Measurements from ENCODE around the gene PLPPR4. TPM values are rescaled to one million over a fixed set of nuclear protein-coding genes. Genes with fewer than 3 reads are reported as not detected.
"Not testable (repeated sequence)": the region's sequence is repeated elsewhere in the genome, so short reads cannot be mapped to it uniquely, and the experiment has no call there.

Gene PLPPR4
- total RNA-seq, 1 donor from 2014 or later: 7.3 TPM

DNA sequence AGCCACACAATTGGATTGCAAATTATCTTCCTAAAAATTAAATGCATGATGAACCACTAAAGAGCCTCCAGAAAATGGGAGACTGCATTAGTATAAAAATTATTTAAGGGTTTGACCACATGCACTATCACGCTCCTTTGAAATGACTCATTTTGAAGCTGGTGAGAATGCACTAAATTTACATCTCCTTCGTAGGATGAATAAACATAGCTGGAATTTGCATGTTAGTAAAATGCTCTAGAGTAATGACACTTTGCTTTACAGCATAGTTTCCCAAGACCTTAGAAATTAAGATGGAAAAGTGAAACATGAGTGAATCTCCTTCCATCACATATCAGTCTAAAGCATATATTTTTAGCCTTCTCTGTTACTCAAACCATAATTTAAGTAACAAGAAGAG, 2.4 kb downstream of the PLPPR4 start:
- Histone ChIP-seq H3K27ac (ENCODE audit: low read depth, low read length) (no peak overlapping the region), H3K4me3 (ENCODE audit: low read length in 3 of 3) (no peak overlapping the region), H3K4me1 (ENCODE audit: control insufficient read depth in 3 of 3, insufficient read depth in 3 of 3, low read length in 3 of 3) (peaks cover 0 to 12% (median 12%) of the 10 kb centered on the region in 3 donors), H3K36me3 (ENCODE audit: control insufficient read depth in 3 of 3, insufficient read depth in 3 of 3, low read length in 3 of 3) (no peaks in the 10 kb centered on the region), H3K9ac (ENCODE audit: low read depth in 1 of 3, low read length in 3 of 3) (no peak overlapping the region), H3K27me3 (ENCODE audit: control insufficient read depth in 3 of 3, insufficient read depth in 3 of 3, low read length in 3 of 3) (peaks cover 5 to 16% (median 13%) of the 10 kb centered on the region in 3 donors), H3K9me3 (ENCODE audit: control insufficient read depth in 3 of 3, low read length in 3 of 3) (no peaks in the 10 kb centered on the region)

DNA sequence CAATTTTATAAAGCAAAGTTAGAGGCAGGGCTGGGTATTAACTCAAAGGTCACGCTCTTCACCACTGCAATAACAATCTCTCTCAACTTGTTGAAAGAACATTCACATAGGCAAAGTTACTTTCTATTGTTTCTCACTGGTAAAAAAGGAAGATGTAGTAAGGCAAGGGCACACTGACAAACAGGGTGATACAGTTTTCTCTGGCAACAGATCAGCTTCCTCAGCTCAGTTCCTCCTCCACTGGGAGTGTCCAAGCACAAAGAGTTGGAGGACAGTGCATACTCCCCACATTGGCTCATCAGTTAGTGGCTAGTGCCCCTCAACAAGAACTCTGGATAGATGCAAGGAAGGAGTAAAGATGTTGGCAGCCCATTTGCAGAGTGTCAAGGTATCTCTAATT, 3.7 kb downstream of the PLPPR4 start:
- no peaks in the 10 kb centered on the region for H3K36me3 ChIP-seq (ENCODE audit: control insufficient read depth in 3 of 3, insufficient read depth in 3 of 3, low read length in 3 of 3)
- no peak overlapping the region for H3K4me3 ChIP-seq (ENCODE audit: low read length in 3 of 3)
- H3K27me3 ChIP-seq (ENCODE audit: control insufficient read depth in 3 of 3, insufficient read depth in 3 of 3, low read length in 3 of 3): peaks cover 5 to 16% (median 13%) of the 10 kb centered on the region in 3 donors
- no peaks in the 10 kb centered on the region for H3K9me3 ChIP-seq (ENCODE audit: control insufficient read depth in 3 of 3, low read length in 3 of 3)
- H3K9ac ChIP-seq (ENCODE audit: low read depth in 1 of 3, low read length in 3 of 3): no peak overlapping the region
- peaks cover 0 to 12% (median 12%) of the 10 kb centered on the region in 3 donors for H3K4me1 ChIP-seq (ENCODE audit: control insufficient read depth in 3 of 3, insufficient read depth in 3 of 3, low read length in 3 of 3)
- H3K27ac ChIP-seq (ENCODE audit: low read depth, low read length): no peak overlapping the region

DNA sequence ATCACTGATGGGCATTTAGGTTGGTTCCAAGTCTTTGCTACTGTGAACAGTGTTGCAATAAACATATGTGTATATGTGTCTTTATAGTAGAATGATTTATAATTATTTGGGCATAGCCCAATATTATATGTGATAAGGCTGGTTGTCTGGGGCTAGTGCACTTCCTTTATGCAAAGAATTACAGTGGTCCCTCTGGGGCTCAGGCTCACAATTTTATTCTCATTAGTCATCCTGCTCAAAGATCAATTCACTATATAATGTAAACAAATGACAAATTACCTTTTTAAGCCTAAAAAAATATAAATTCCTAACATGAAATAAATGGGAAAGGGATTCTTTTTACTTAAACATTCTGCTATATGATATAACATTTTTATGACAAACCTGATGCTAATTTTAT, 5.0 kb downstream of the PLPPR4 start:
- H3K9ac ChIP-seq (ENCODE audit: low read depth in 1 of 3, low read length in 3 of 3): no peak overlapping the region

DNA sequence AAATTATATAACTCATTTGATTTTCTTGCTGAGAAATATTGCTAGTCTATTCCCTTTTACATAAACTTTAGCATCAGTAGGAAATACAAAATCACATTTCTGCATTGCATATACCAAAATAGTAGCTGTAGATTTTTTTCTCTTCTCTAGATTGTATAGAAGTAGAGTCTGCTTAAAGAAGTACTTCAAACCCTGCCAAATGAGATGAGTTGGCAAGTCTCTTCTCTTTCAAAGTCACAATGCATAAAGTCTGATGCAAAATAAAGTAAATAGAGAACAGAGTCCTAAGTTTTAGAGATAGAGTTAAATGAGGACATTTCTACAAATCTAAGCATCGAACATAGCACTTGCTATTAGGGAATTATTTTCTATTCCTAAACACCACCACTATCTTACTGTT, 6.4 kb downstream of the PLPPR4 start:
- Histone ChIP-seq H3K4me3 (ENCODE audit: low read length in 3 of 3) (no peak overlapping the region), H3K9ac (ENCODE audit: low read depth in 1 of 3, low read length in 3 of 3) (no peak overlapping the region), H3K27ac (ENCODE audit: low read depth, low read length) (no peak overlapping the region), H3K36me3 (ENCODE audit: control insufficient read depth in 3 of 3, insufficient read depth in 3 of 3, low read length in 3 of 3) (no peaks in the 10 kb centered on the region), H3K27me3 (ENCODE audit: control insufficient read depth in 3 of 3, insufficient read depth in 3 of 3, low read length in 3 of 3) (peaks cover 0 to 2% (median 0%) of the 10 kb centered on the region in 3 donors), H3K9me3 (ENCODE audit: control insufficient read depth in 3 of 3, low read length in 3 of 3) (no peaks in the 10 kb centered on the region), H3K4me1 (ENCODE audit: control insufficient read depth in 3 of 3, insufficient read depth in 3 of 3, low read length in 3 of 3) (no peaks in the 10 kb centered on the region)

More for the DNA sequence above, 5.0 kb downstream of the PLPPR4 start:
- Histone ChIP-seq H3K27me3 (ENCODE audit: control insufficient read depth in 3 of 3, insufficient read depth in 3 of 3, low read length in 3 of 3) (peaks cover 5 to 8% (median 5%) of the 10 kb centered on the region in 3 donors), H3K4me3 (ENCODE audit: low read length in 3 of 3) (no peak overlapping the region), H3K27ac (ENCODE audit: low read depth, low read length) (no peak overlapping the region), H3K36me3 (ENCODE audit: control insufficient read depth in 3 of 3, insufficient read depth in 3 of 3, low read length in 3 of 3) (no peaks in the 10 kb centered on the region), H3K9me3 (ENCODE audit: control insufficient read depth in 3 of 3, low read length in 3 of 3) (no peaks in the 10 kb centered on the region), H3K4me1 (ENCODE audit: control insufficient read depth in 3 of 3, insufficient read depth in 3 of 3, low read length in 3 of 3) (peaks cover 0 to 7% (median 6%) of the 10 kb centered on the region in 3 donors)

DNA sequence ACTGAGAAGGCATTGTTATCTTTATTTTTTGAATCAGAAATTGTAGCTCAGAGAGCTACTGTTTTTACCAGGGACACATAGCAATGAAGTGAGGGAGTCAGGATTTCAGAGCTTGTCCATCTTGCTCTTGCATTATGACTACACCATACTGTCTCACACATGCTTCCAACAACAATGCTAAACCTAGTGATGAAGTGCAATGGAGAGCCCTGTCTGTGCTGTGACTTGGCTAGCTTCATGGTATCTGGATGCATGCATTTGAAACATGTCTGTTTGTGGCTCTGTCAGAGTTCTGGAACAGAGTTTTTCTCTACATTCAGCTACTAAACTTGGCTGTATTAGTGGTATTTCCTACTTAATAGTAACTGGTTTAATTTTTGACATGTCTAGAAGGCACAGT, 7.0 kb downstream of the PLPPR4 start:
- no peaks in the 10 kb centered on the region for H3K36me3 ChIP-seq (ENCODE audit: control insufficient read depth in 3 of 3, insufficient read depth in 3 of 3, low read length in 3 of 3)
- H3K9ac ChIP-seq (ENCODE audit: low read depth in 1 of 3, low read length in 3 of 3): no peak overlapping the region
- no peaks in the 10 kb centered on the region for H3K27me3 ChIP-seq (ENCODE audit: control insufficient read depth in 3 of 3, insufficient read depth in 3 of 3, low read length in 3 of 3)
- no peak overlapping the region for H3K4me3 ChIP-seq (ENCODE audit: low read length in 3 of 3)
- H3K9me3 ChIP-seq (ENCODE audit: control insufficient read depth in 3 of 3, low read length in 3 of 3): no peaks in the 10 kb centered on the region
- H3K27ac ChIP-seq (ENCODE audit: low read depth, low read length): no peak overlapping the region
- no peaks in the 10 kb centered on the region for H3K4me1 ChIP-seq (ENCODE audit: control insufficient read depth in 3 of 3, insufficient read depth in 3 of 3, low read length in 3 of 3)

DNA sequence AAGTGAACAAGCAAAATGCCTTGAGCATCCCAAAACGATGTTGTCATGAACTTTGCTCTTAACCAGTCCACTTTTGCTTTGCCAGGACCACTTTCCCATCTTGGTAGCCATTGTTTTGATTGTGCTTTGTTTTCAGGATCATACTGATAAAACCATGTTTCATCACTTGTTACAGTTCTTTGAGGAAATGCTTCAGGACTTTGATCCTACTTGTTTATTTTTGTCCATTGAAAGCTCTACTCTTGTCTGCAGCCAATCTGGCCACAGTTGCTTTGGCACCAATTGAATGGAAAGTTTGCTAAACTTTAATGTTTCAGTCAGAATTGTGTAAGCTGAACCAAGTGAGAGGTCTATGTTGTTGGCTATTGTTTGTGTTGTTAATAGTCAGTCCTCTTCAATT, 12.8 kb downstream of the PLPPR4 start:
- Histone ChIP-seq H3K36me3 (ENCODE audit: control insufficient read depth in 3 of 3, insufficient read depth in 3 of 3, low read length in 3 of 3) (no peaks in the 10 kb centered on the region), H3K9me3 (ENCODE audit: control insufficient read depth in 3 of 3, low read length in 3 of 3) (no peaks in the 10 kb centered on the region), H3K4me1 (ENCODE audit: control insufficient read depth in 3 of 3, insufficient read depth in 3 of 3, low read length in 3 of 3) (no peaks in the 10 kb centered on the region), H3K27ac (ENCODE audit: low read depth, low read length) (no peak overlapping the region), H3K4me3 (ENCODE audit: low read length in 3 of 3) (no peak overlapping the region), H3K9ac (ENCODE audit: low read depth in 1 of 3, low read length in 3 of 3) (no peak overlapping the region), H3K27me3 (ENCODE audit: control insufficient read depth in 3 of 3, insufficient read depth in 3 of 3, low read length in 3 of 3) (no peaks in the 10 kb centered on the region)

DNA sequence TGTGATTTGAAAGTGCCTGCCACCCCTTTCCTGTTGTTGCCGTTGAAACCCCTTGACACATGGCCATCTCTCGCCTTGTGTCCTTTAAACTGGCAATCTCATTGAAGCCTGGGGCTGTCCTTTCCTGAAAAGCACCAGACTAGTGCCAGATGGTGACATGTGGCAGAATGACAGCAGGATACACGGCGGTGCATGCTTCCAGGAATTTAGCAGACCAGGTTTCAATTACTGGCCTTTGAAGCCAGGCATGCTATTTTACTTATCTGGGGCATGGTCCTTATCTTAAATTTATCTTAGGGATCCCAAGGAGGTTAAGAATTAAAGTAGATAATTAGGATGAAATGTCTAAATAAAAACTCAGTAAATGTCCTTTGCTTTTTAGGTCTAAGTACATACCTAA, 15.2 kb downstream of the PLPPR4 start:
- Histone ChIP-seq H3K4me1 (ENCODE audit: control insufficient read depth in 3 of 3, insufficient read depth in 3 of 3, low read length in 3 of 3) (no peaks in the 10 kb centered on the region), H3K27me3 (ENCODE audit: control insufficient read depth in 3 of 3, insufficient read depth in 3 of 3, low read length in 3 of 3) (no peaks in the 10 kb centered on the region), H3K4me3 (ENCODE audit: low read length in 3 of 3) (no peak overlapping the region), H3K36me3 (ENCODE audit: control insufficient read depth in 3 of 3, insufficient read depth in 3 of 3, low read length in 3 of 3) (no peaks in the 10 kb centered on the region), H3K27ac (ENCODE audit: low read depth, low read length) (no peak overlapping the region), H3K9ac (ENCODE audit: low read depth in 1 of 3, low read length in 3 of 3) (no peak overlapping the region), H3K9me3 (ENCODE audit: control insufficient read depth in 3 of 3, low read length in 3 of 3) (no peaks in the 10 kb centered on the region)

DNA sequence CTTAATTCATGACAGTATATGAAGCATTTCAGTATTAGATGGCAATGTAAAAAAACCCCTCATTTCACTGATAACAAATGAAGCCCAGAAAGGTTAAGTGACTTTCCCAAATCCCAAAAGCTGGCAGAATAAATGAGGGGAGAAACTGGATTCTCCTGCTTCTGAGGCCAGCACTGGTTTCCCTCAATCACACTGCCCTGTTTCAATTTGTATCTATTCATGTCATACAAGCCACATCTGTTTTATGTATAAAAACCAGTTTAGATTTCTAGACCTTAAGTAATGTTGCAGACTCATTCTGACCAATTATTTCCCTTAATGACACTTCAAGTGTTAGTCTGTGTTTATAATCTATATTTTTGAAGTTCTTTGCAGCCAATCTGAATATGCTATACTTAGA, 16.8 kb downstream of the PLPPR4 start:
- no peak overlapping the region for H3K4me3 ChIP-seq (ENCODE audit: low read length in 3 of 3)
- H3K9ac ChIP-seq (ENCODE audit: low read depth in 1 of 3, low read length in 3 of 3): no peak overlapping the region
- H3K9me3 ChIP-seq (ENCODE audit: control insufficient read depth in 3 of 3, low read length in 3 of 3): no peaks in the 10 kb centered on the region
- no peaks in the 10 kb centered on the region for H3K27me3 ChIP-seq (ENCODE audit: control insufficient read depth in 3 of 3, insufficient read depth in 3 of 3, low read length in 3 of 3)
- no peaks in the 10 kb centered on the region for H3K4me1 ChIP-seq (ENCODE audit: control insufficient read depth in 3 of 3, insufficient read depth in 3 of 3, low read length in 3 of 3)
- H3K27ac ChIP-seq (ENCODE audit: low read depth, low read length): no peak overlapping the region
- H3K36me3 ChIP-seq (ENCODE audit: control insufficient read depth in 3 of 3, insufficient read depth in 3 of 3, low read length in 3 of 3): no peaks in the 10 kb centered on the region

DNA sequence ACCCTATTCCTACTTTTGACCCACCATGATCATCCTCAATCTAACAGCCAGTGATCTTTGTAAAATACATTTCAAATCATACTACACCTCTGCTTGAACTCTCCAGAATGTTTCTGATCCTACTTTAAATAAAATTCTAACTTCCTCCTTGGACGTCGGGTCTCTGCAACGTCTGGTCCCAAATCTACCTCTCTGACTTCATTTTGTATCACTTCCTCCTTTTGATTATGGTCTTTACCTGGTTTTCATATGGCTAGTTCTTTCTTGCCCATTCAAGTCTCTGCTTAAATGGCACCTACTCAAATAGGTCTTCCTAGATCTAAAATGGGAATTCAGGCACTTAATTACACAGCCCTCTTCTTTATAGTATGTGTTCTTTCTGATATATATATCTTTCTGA, 18.2 kb downstream of the PLPPR4 start:
- H3K9ac ChIP-seq (ENCODE audit: low read depth in 1 of 3, low read length in 3 of 3): no peak overlapping the region
- no peaks in the 10 kb centered on the region for H3K4me1 ChIP-seq (ENCODE audit: control insufficient read depth in 3 of 3, insufficient read depth in 3 of 3, low read length in 3 of 3)
- H3K4me3 ChIP-seq (ENCODE audit: low read length in 3 of 3): no peak overlapping the region
- no peaks in the 10 kb centered on the region for H3K36me3 ChIP-seq (ENCODE audit: control insufficient read depth in 3 of 3, insufficient read depth in 3 of 3, low read length in 3 of 3)
- no peak overlapping the region for H3K27ac ChIP-seq (ENCODE audit: low read depth, low read length)
- H3K27me3 ChIP-seq (ENCODE audit: control insufficient read depth in 3 of 3, insufficient read depth in 3 of 3, low read length in 3 of 3): no peaks in the 10 kb centered on the region
- no peaks in the 10 kb centered on the region for H3K9me3 ChIP-seq (ENCODE audit: control insufficient read depth in 3 of 3, low read length in 3 of 3)

DNA sequence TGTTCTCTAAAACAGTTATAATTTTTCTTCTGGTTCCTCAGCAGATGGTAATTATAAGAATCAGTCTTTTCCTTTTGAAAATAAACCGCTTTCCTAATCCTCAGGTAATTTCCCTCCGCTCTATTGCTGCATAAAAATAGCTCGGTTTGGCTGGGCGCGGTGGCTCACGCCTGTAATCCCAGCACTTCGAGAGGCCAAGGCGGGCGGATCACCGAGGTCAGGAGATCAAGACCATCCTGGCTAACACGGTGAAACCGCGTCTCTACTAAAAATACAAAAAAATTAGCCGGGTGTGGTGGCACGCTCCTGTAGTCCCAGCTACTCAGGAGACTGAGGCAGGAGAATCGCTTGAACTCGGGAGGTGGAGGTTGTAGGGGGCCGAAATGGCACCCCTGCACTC, 19.2 kb downstream of the PLPPR4 start:
- not testable (repeated sequence) for H3K36me3 ChIP-seq (ENCODE audit: control insufficient read depth in 3 of 3, insufficient read depth in 3 of 3, low read length in 3 of 3); H3K27me3 ChIP-seq (ENCODE audit: control insufficient read depth in 3 of 3, insufficient read depth in 3 of 3, low read length in 3 of 3); H3K4me3 ChIP-seq (ENCODE audit: low read length in 3 of 3); H3K27ac ChIP-seq (ENCODE audit: low read depth, low read length); H3K9me3 ChIP-seq (ENCODE audit: control insufficient read depth in 3 of 3, low read length in 3 of 3); H3K4me1 ChIP-seq (ENCODE audit: control insufficient read depth in 3 of 3, insufficient read depth in 3 of 3, low read length in 3 of 3); H3K9ac ChIP-seq (ENCODE audit: low read depth in 1 of 3, low read length in 3 of 3)

DNA sequence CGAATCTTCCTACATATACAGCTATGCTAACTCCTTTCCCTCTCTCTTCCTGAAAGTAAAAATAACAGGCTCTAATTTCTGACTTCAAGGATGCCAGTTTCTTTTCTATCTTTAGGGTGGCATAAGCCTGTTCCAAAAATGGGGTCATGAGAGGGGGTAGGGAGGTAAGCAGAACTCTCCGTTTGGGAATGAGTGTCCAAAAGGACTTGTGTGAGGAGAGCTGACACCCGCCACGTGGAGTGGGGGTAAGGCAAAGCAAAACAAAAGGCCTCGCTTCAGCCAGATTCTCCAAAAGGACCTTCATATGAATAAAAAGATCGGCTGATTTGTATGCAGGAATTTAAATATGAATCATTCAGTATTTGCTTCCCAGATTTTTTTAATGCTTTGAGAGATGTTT, 28.6 kb downstream of the PLPPR4 start:
- Histone ChIP-seq H3K4me1 (ENCODE audit: control insufficient read depth in 3 of 3, insufficient read depth in 3 of 3, low read length in 3 of 3) (peaks cover 0 to 8% (median 0%) of the 10 kb centered on the region in 3 donors), H3K27me3 (ENCODE audit: control insufficient read depth in 3 of 3, insufficient read depth in 3 of 3, low read length in 3 of 3) (no peaks in the 10 kb centered on the region), H3K36me3 (ENCODE audit: control insufficient read depth in 3 of 3, insufficient read depth in 3 of 3, low read length in 3 of 3) (no peaks in the 10 kb centered on the region), H3K9me3 (ENCODE audit: control insufficient read depth in 3 of 3, low read length in 3 of 3) (peaks cover 0 to 4% (median 0%) of the 10 kb centered on the region in 3 donors), H3K4me3 (ENCODE audit: low read length in 3 of 3) (peak overlapping the region in 1 of 3 donors; percentile 16), H3K9ac (ENCODE audit: low read depth in 1 of 3, low read length in 3 of 3) (no peak overlapping the region), H3K27ac (ENCODE audit: low read depth, low read length) (peak overlapping the region; percentile 1)

Measured in skeletal muscle tissue (tissue), 4 donors.